Cardiac ventricle fibroblast (primary cell): ENCODE data around the gene NPIPB12. TPM values are rescaled to one million over a fixed set of nuclear protein-coding genes. Genes with fewer than 3 reads are reported as not detected.

Source experiments
- total RNA-seq: library from RNA; depleted of rRNA; stranded (reverse); fragments of >200 nt; gene quantifications from 2 replicates; pipeline ENCODE4 v1.2.3, GENCODE V29; 2015

Gene NPIPB12
- total RNA-seq: 9.2 and 18.8 TPM in 2 replicates

DNA sequence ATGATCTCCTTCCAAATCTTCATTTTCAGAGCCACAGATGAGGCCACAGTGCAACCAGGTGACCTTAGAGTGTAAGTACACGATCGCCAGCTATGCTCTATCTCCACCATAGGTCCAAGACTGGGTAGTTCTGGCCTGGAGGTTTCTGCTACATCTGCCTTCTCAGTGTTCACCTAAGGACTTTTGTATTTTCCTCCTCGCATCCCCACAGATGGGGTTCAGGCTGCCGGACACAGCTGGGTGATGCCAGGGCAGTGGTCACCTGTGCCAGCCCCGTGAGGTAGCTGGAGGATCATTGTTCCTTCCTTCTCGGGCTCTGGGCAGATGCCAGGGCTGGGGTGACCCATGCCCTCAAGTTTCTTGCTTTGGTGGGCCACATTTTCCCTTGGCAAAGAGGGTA, at the start of gene NPIPB12:
TSS of gene NPIPB12 (minus strand) at position 101 of the 400 bp plus-strand sequence.

DNA sequence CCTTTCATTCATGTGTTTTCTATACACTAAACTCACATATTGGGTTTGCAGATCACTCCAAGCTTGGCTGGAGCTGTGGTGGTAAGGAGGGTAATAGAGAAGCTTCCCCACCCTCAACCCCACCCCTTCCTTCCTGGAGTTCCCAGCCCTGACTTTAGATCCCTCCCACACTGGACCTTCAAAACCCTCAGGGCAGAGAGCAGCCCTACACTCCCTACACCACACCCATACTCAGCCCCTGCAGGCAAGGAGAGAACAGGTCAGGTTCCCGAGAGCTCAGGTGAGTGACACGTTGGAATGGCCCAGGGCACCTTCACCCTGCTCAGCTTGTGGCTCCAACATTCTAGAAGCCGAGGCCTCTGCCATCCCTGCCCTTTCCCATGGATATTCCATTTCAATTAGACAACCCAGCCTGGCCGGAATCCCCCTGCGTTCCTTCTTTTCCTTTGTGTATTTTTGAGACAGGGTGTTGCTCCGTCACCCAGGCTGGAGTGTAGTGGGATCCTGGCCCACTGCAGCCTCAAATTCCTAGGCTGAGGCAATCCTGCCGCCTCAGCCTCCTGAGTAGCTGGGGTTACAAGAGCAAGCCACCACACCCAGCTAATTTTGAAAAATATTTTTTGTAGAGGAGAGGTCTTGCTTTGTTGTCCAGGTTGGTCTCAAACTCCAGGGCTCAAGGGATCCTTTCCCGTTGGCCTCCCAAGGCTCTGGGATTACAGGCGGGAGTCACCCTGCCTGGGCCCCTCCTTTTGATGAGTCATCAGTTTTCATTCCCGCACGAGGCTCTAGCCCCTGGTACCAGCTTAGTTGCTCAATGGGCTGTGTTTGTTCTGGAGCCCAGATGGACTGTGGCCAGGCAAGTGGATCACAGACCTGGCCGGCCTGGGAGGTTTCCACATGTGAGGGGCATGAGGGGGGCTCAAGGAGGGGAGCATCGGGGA, 46.2 kb downstream of the NPIPB12 start, which contains the start of gene SULT1A4:
TSS of gene SULT1A4 (plus strand) at position 208 of the 941 bp plus-strand sequence. CDS start 1,473 bp downstream, outside the sequence.

DNA sequence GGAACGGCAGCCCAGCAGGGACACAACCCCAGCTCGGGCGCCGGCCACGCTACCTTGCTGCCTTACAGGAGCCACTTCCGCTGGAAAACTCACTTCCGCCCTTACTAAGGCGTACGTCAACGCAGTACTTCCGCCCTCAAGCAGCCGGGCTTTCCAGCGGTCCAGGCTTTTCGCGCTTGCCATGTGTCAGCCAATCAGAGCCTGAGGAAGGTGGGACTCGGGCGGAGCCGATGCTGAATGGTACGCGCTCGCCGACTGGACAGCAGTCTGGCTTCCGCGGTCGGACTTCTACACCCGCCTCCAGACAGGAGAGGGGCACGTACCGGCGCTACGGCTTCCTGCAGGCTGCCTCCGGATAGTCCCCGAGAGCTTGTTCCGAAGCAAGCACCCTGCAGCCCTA, 51.9 kb downstream of the NPIPB12 start, which contains the start of the genes BOLA2 and SLX1B:
TSS of gene BOLA2 (minus strand) at position 83 of the 400 bp plus-strand sequence. CDS start 98 bp downstream, outside the sequence.
TSS of gene SLX1B (plus strand) at position 265 of the 400 bp plus-strand sequence.

Other genes starting within 250 kb of the NPIPB12 start
- 0.19 TPM in 1 of 2 replicates, not detected in the other for gene NPIPB11, start 99.7 kb downstream of the NPIPB12 start, total RNA-seq
- 4.3 and 6.3 TPM in 2 replicates for gene BOLA2, start 52.1 kb downstream of the NPIPB12 start, total RNA-seq
- gene SLX1B, start 51.9 kb downstream of the NPIPB12 start, total RNA-seq: 15.3 and 16.4 TPM in 2 replicates
- 1.2 and 2.8 TPM in 2 replicates for gene SULT1A4, start 46.5 kb downstream of the NPIPB12 start, total RNA-seq
- gene SPN, start 156.8 kb upstream of the NPIPB12 start, total RNA-seq: not detected in 2 replicates
- 4.1 and 6.0 TPM in 2 replicates for gene QPRT, start 172.8 kb upstream of the NPIPB12 start, total RNA-seq
- not detected in 2 replicates for gene C16orf54, start 239.6 kb upstream of the NPIPB12 start, total RNA-seq